Measurements from ENCODE around the gene KRTAP10-5.
"Not testable (repeated sequence)": the region's sequence is repeated elsewhere in the genome, so short reads cannot be mapped to it uniquely, and the experiment has no call there.

Gene KRTAP10-5

GRCh38 chr21:44567481-44568171, 12.8 kb downstream of the KRTAP10-5 start:
- Histone ChIP-seq H3K9me3 (ENCODE audit: insufficient read depth, low read depth, low read length) (peaks cover 4% of the 10 kb centered on the region; the same call in 1 of the 2 replicates), H3K27me3 (ENCODE audit: insufficient read depth, low read length) (no peaks in the 10 kb centered on the region), H3K36me3 (ENCODE audit: insufficient read depth, low read length) (no peaks in the 10 kb centered on the region), H3K4me1 (ENCODE audit: insufficient read depth, low read length) (no peaks in the 10 kb centered on the region), H3K4me3 (ENCODE audit: low read length) (no peak overlapping the region), H3K9ac (ENCODE audit: low read depth, low read length) (no peak overlapping the region), H3K27ac (ENCODE audit: low read depth, low read length) (no peak overlapping the region)
- WGBS = 95% methylated on average over 18 of the region's 18 CpGs

GRCh38 chr21:44566403-44566802, 14.0 kb downstream of the KRTAP10-5 start:
- peaks cover 4% of the 10 kb centered on the region; the same call in 1 of the 2 replicates for H3K9me3 ChIP-seq (ENCODE audit: insufficient read depth, low read depth, low read length)
- no peaks in the 10 kb centered on the region for H3K36me3 ChIP-seq (ENCODE audit: insufficient read depth, low read length)
- H3K4me1 ChIP-seq (ENCODE audit: insufficient read depth, low read length) = no peaks in the 10 kb centered on the region
- H3K27me3 ChIP-seq (ENCODE audit: insufficient read depth, low read length) = no peaks in the 10 kb centered on the region
- 75% methylated on average over 1 of the region's 1 CpG for WGBS
- H3K4me3 ChIP-seq (ENCODE audit: low read length) = no peak overlapping the region
- no peak overlapping the region for H3K27ac ChIP-seq (ENCODE audit: low read depth, low read length)
- H3K9ac ChIP-seq (ENCODE audit: low read depth, low read length) = no peak overlapping the region

- H3K27me3 ChIP-seq (ENCODE audit: insufficient read depth, low read length) = no peaks in the 10 kb centered on the region
- H3K36me3 ChIP-seq (ENCODE audit: insufficient read depth, low read length) = no peaks in the 10 kb centered on the region
- 0% methylated on average over 1 of the region's 1 CpG for WGBS
- H3K4me1 ChIP-seq (ENCODE audit: insufficient read depth, low read length) = no peaks in the 10 kb centered on the region
- H3K9ac ChIP-seq (ENCODE audit: low read depth, low read length) = no peak overlapping the region
- no peaks in the 10 kb centered on the region for H3K9me3 ChIP-seq (ENCODE audit: insufficient read depth, low read depth, low read length)
- H3K4me3 ChIP-seq (ENCODE audit: low read length) = no peak overlapping the region
- no peak overlapping the region for H3K27ac ChIP-seq (ENCODE audit: low read depth, low read length)
Observed at GRCh38 chr21:44564886-44565598, 15.4 kb downstream of the KRTAP10-5 start.

GRCh38 chr21:44564099-44564498, 16.3 kb downstream of the KRTAP10-5 start:
- H3K27ac ChIP-seq (ENCODE audit: low read depth, low read length) = no peak overlapping the region
- WGBS = no CpG with 5 or more reads among the region's 1 CpG
- no peak overlapping the region for H3K9ac ChIP-seq (ENCODE audit: low read depth, low read length)
- H3K36me3 ChIP-seq (ENCODE audit: insufficient read depth, low read length) = no peaks in the 10 kb centered on the region
- no peaks in the 10 kb centered on the region for H3K27me3 ChIP-seq (ENCODE audit: insufficient read depth, low read length)
- no peak overlapping the region for H3K4me3 ChIP-seq (ENCODE audit: low read length)
- H3K9me3 ChIP-seq (ENCODE audit: insufficient read depth, low read depth, low read length) = no peaks in the 10 kb centered on the region
- H3K4me1 ChIP-seq (ENCODE audit: insufficient read depth, low read length) = no peaks in the 10 kb centered on the region

- no peaks in the 10 kb centered on the region for H3K36me3 ChIP-seq (ENCODE audit: insufficient read depth, low read length)
- H3K4me3 ChIP-seq (ENCODE audit: low read length) = no peak within 1 kb of the TSS
- H3K27me3 ChIP-seq (ENCODE audit: insufficient read depth, low read length) = no peaks in the 10 kb centered on the region
- H3K9me3 ChIP-seq (ENCODE audit: insufficient read depth, low read depth, low read length) = no peaks in the 10 kb centered on the region
- 0 out of 2 replicates have a peak, but pooled peaks cover 9% of the 10 kb centered on the region for H3K4me1 ChIP-seq (ENCODE audit: insufficient read depth, low read length)
- no peak within 1 kb of the TSS; the same call in 1 of the 2 replicates for H3K9ac ChIP-seq (ENCODE audit: low read depth, low read length)
- 85% methylated on average over 5 of the region's 5 CpGs for WGBS
- H3K27ac ChIP-seq (ENCODE audit: low read depth, low read length) = no peak within 1 kb of the TSS
Observed at GRCh38 chr21:44558695-44559094, 21.7 kb downstream of the KRTAP10-5 start, which contains the start of gene KRTAP10-3. KRTAP10-3 (minus strand) TSS chr21:44558795; CDS start chr21:44558715, 80 bp downstream.

- H3K27ac ChIP-seq (ENCODE audit: low read depth, low read length); H3K9me3 ChIP-seq (ENCODE audit: insufficient read depth, low read depth, low read length); H3K27me3 ChIP-seq (ENCODE audit: insufficient read depth, low read length); H3K36me3 ChIP-seq (ENCODE audit: insufficient read depth, low read length); H3K4me3 ChIP-seq (ENCODE audit: low read length); H3K4me1 ChIP-seq (ENCODE audit: insufficient read depth, low read length); H3K9ac ChIP-seq (ENCODE audit: low read depth, low read length): not testable (repeated sequence)
- WGBS = 67% methylated on average over 10 of the region's 10 CpGs
Observed at GRCh38 chr21:44558329-44558675, 22.1 kb downstream of the KRTAP10-5 start.

- H3K9me3 ChIP-seq (ENCODE audit: insufficient read depth, low read depth, low read length) = no peaks in the 10 kb centered on the region
- H3K4me3 ChIP-seq (ENCODE audit: low read length) = no peak overlapping the region
- H3K9ac ChIP-seq (ENCODE audit: low read depth, low read length) = no peak overlapping the region; the same call in 1 of the 2 replicates
- no peaks in the 10 kb centered on the region for H3K27me3 ChIP-seq (ENCODE audit: insufficient read depth, low read length)
- WGBS = 71% methylated on average over 30 of the region's 30 CpGs
- H3K27ac ChIP-seq (ENCODE audit: low read depth, low read length) = no peak overlapping the region
- 0 out of 2 replicates have a peak, but pooled peaks cover 9% of the 10 kb centered on the region for H3K4me1 ChIP-seq (ENCODE audit: insufficient read depth, low read length)
- H3K36me3 ChIP-seq (ENCODE audit: insufficient read depth, low read length) = no peaks in the 10 kb centered on the region
Observed at GRCh38 chr21:44557491-44558328, 22.7 kb downstream of the KRTAP10-5 start.

- H3K4me3 ChIP-seq (ENCODE audit: low read length) = no peak overlapping the region
- H3K27me3 ChIP-seq (ENCODE audit: insufficient read depth, low read length) = no peaks in the 10 kb centered on the region
- H3K4me1 ChIP-seq (ENCODE audit: insufficient read depth, low read length) = 0 out of 2 replicates have a peak, but pooled peaks cover 9% of the 10 kb centered on the region
- H3K9ac ChIP-seq (ENCODE audit: low read depth, low read length) = no peak overlapping the region
- no peak overlapping the region for H3K27ac ChIP-seq (ENCODE audit: low read depth, low read length)
- H3K36me3 ChIP-seq (ENCODE audit: insufficient read depth, low read length) = no peaks in the 10 kb centered on the region
- no peaks in the 10 kb centered on the region for H3K9me3 ChIP-seq (ENCODE audit: insufficient read depth, low read depth, low read length)
- 93% methylated on average over 9 of the region's 9 CpGs for WGBS
Observed at GRCh38 chr21:44556879-44557278, 23.5 kb downstream of the KRTAP10-5 start.

GRCh38 chr21:44555200-44555875, 25.1 kb downstream of the KRTAP10-5 start:
- Histone ChIP-seq H3K4me1 (ENCODE audit: insufficient read depth, low read length) (0 out of 2 replicates have a peak, but pooled peaks cover 9% of the 10 kb centered on the region), H3K9ac (ENCODE audit: low read depth, low read length) (no peak overlapping the region), H3K27ac (ENCODE audit: low read depth, low read length) (no peak overlapping the region), H3K9me3 (ENCODE audit: insufficient read depth, low read depth, low read length) (no peaks in the 10 kb centered on the region), H3K27me3 (ENCODE audit: insufficient read depth, low read length) (no peaks in the 10 kb centered on the region), H3K4me3 (ENCODE audit: low read length) (no peak overlapping the region), H3K36me3 (ENCODE audit: insufficient read depth, low read length) (no peaks in the 10 kb centered on the region)
- WGBS = 91% methylated on average over 13 of the region's 13 CpGs

- H3K4me1 ChIP-seq (ENCODE audit: insufficient read depth, low read length) = peaks cover 24% of the 10 kb centered on the region
- H3K36me3 ChIP-seq (ENCODE audit: insufficient read depth, low read length) = no peaks in the 10 kb centered on the region
- H3K4me3 ChIP-seq (ENCODE audit: low read length) = no peak overlapping the region
- no peak overlapping the region for H3K27ac ChIP-seq (ENCODE audit: low read depth, low read length)
- H3K27me3 ChIP-seq (ENCODE audit: insufficient read depth, low read length) = no peaks in the 10 kb centered on the region
- no peaks in the 10 kb centered on the region for H3K9me3 ChIP-seq (ENCODE audit: insufficient read depth, low read depth, low read length)
- 64% methylated on average over 13 of the region's 13 CpGs for WGBS
- no peak overlapping the region for H3K9ac ChIP-seq (ENCODE audit: low read depth, low read length)
Observed at GRCh38 chr21:44552681-44553080, 27.7 kb downstream of the KRTAP10-5 start.

Data from HUES64 (cell line).